Skeletal muscle tissue (tissue), 4 donors: Measurements from ENCODE around the gene SLC6A2. TPM values are rescaled to one million over a fixed set of nuclear protein-coding genes. Genes with fewer than 3 reads are reported as not detected.
A peak's percentile ranks its signal among the peaks of the same experiment; 100 is the strongest.

Source experiments
- H3K27ac ChIP-seq: one replicate; pipeline ENCODE4 v1.7.0; 2013; ENCODE audit warnings: mild to moderate bottlenecking, low read depth, low read length, inconsistent platforms
- H3K27me3 ChIP-seq, 3 donors: one replicate each; pipeline ENCODE4 v1.7.0; 2013; ENCODE audit warnings: low read length in 3 of 3; ENCODE audit not compliant: control insufficient read depth in 3 of 3, insufficient read depth in 3 of 3
- H3K36me3 ChIP-seq, 3 donors: one replicate each; pipeline ENCODE4 v1.7.0; 2013; ENCODE audit warnings: low read length in 3 of 3; ENCODE audit not compliant: control insufficient read depth in 3 of 3, insufficient read depth in 3 of 3
- H3K4me1 ChIP-seq, 3 donors: one replicate each; pipeline ENCODE4 v1.7.0; 2013; ENCODE audit warnings: low read length in 3 of 3, mild to moderate bottlenecking in 3 of 3; ENCODE audit not compliant: control insufficient read depth in 3 of 3, insufficient read depth in 3 of 3
- H3K4me3 ChIP-seq, 3 donors: one replicate each; pipeline ENCODE4 v1.7.0; 2013; ENCODE audit warnings: low read length in 3 of 3
- H3K9ac ChIP-seq, 3 donors: one replicate each; pipeline ENCODE4 v1.7.0; 2013; ENCODE audit warnings: low read length in 3 of 3, mild to moderate bottlenecking in 3 of 3, moderate library complexity in 2 of 3, low read depth in 1 of 3
- H3K9me3 ChIP-seq, 3 donors: one replicate each; pipeline ENCODE4 v1.7.0; 2013; ENCODE audit warnings: low read length in 3 of 3; ENCODE audit not compliant: control insufficient read depth in 3 of 3
- total RNA-seq: library from RNA; depleted of rRNA; stranded (reverse); fragments of >200 nt; gene quantifications from one replicate; pipeline ENCODE4 v1.2.3, GENCODE V29; 2014
- donor health status: Osteomylitis.

The SLC6A2 gene
- total RNA-seq, 1 donor from 2014 or later = 1.0 TPM

DNA sequence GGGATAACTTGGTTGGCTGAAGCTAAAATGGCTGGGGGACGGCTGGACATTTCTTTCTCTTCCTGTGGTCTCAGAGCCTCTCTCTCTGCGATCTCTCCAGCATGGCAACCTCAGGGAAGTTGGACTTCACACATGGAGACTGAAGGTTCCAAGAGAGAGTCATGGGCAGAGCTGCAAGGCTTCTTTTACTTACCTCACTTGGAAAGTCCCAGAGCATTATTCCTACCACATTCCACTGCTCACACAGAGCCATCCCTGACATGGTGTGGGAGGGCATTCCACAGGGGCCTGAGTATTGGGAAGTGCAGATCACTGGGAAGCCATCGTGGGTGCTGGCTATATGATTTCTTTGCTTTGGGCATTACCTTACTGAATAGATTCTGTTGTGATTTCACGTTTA lies 9.8 kb upstream of the SLC6A2 start:
- Histone ChIP-seq H3K27me3 (peaks cover 2 to 13% (median 6%) of the 10 kb centered on the region in 3 donors), H3K4me3 (no peak overlapping the region), H3K9me3 (no peaks in the 10 kb centered on the region), H3K27ac (no peak overlapping the region), H3K9ac (no peak overlapping the region), H3K4me1 (no peaks in the 10 kb centered on the region), H3K36me3 (no peaks in the 10 kb centered on the region)

DNA sequence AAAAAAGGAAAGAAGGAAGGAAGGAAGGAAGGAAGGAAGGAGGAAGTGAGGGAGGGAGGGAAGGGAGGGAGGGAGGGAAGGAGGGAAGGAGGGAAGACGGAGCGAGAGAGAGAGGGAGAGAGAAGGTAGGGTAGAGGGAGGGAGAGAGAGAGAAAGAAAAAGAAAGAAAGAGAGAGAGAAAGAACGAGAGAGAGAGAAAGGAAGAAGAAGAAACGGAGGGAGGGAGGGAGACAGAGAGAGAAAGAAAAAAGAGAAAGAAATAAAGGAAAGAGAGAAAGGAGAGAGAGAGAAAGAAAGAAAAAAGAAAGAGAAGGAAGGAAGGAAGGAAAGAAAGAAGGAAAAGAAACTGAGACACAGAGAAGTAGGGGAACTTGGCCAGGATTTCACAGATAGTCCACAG lies 8.4 kb upstream of the SLC6A2 start:
- Histone ChIP-seq H3K9ac (no peak overlapping the region), H3K4me3 (no peak overlapping the region), H3K36me3 (no peaks in the 10 kb centered on the region), H3K27me3 (peaks cover 9 to 23% (median 14%) of the 10 kb centered on the region in 3 donors), H3K9me3 (no peaks in the 10 kb centered on the region), H3K4me1 (no peaks in the 10 kb centered on the region), H3K27ac (no peak overlapping the region)

DNA sequence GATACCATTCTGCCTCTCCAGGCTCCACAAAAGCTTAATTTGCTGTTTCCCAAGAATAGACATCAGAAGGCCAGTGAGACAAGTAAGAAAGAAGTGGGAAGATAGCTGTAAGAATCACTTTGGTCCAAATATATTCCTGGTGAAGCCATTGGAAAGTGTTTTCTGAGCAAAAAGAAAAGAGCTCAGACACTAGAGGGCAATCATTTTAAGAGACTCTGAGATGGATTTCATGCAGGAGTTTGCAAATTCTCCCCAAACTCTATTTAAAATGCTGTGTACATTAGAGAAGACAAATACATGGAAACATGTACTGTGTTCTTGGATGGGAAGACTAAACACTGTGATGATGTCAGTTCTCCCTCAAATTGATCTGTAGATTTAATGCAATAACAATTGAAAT lies 8.0 kb upstream of the SLC6A2 start:
- H3K4me3 ChIP-seq = no peak overlapping the region
- H3K9ac ChIP-seq = no peak overlapping the region
- H3K36me3 ChIP-seq = no peaks in the 10 kb centered on the region
- H3K27ac ChIP-seq = no peak overlapping the region
- no peaks in the 10 kb centered on the region for H3K4me1 ChIP-seq
- H3K27me3 ChIP-seq = peaks cover 10 to 27% (median 18%) of the 10 kb centered on the region in 3 donors
- H3K9me3 ChIP-seq = no peaks in the 10 kb centered on the region

DNA sequence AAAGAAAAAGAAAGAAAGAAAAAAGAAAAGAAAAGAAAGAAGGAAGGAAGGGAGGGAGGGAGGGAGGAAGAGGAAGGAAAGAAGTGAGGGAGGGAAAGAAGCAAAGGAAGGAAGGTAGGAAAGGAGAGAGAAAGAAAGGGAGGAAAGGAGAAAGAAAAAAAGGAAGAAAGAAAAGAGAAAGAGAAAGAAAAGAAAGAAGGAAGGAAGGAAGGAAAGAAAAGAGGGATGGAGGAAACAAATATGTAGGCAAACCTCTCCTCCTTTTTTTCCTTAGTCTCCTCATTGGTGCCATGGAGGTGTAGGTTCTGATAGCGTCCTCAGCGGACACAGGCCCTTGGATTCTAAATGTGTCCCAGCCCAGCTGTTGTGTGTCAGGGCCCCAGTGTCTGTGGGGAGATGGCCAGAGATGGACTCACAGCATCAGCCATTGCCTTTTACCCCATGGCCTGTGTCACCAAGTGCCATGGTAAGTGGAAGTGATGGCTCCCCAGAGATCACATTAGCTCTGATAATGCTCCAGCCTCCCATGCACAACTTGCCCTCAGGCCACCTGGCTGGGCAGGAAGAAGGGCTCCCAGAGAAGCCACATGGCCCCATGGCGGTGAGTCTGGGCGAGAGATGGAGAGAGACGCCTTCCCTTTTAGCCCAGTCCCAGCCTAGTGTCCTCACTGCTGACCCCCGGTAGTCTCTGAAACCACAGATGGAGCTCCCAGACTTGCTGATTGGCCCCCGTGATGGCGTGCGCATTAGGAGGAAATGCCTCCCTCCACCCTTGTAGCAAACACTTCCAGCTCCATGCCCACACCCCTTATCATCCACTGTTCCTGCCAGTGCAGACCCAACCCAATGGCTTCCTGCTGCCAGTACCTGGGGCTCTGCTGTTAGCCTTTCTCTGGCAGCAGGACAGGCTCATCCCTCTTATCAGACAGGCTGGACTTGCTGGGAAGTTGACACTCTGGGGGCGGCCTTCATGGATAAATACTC lies 3.7 kb upstream of the SLC6A2 start:
- Histone ChIP-seq H3K27ac (no peak overlapping the region), H3K4me1 (peaks cover 6 to 9% (median 9%) of the 10 kb centered on the region in 3 donors), H3K9ac (no peak overlapping the region), H3K4me3 (no peak overlapping the region), H3K27me3 (peaks cover 47 to 62% (median 47%) of the 10 kb centered on the region in 3 donors), H3K36me3 (no peaks in the 10 kb centered on the region), H3K9me3 (no peaks in the 10 kb centered on the region)

DNA sequence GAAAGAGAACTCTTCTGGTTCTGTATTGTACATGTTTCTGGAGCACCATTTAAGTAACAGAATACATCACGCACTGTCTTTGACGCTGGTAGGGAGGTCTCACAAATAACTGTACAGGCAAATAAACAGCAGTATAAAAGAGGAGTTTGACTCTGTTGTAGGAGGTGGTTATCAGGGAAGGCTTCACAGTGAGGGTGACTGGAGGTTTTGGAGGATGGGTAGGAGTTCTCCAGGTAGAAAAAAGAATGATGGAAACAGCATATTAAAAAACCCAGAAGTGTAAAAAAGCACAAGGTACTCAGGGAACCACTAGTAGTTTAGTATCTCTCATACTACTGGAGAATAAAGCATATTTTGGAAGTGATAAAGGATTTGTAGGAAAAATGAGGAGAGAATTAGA lies 2.7 kb upstream of the SLC6A2 start:
- Histone ChIP-seq H3K27me3 (peaks cover 52 to 72% (median 54%) of the 10 kb centered on the region in 3 donors), H3K36me3 (no peaks in the 10 kb centered on the region)

DNA sequence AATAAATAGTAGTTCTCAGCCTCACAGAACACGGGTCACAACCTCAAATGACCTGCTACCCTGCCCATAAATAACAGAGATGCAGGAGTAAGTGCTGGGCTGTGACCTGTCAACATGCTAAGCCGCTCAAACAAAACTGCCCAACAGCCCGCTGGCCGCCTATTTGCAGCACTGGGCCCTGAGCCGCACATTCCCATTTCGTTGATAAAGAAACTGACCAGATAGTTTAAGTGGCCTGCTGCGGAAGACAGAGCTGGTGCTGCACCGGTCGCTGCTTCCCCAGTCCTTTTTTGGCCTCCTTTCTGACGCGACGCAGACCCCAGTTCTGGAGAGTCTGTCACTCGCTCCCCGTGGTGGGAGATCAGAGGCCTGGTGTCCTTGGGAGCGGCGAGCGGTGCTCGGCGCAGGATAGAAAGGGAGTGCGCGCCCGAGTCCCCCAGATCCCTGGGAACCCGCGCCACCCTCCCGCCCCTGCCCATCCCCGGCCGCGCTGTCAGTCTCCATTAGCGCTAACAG lies 349 bp upstream of the SLC6A2 start:
- no peaks in the 10 kb centered on the region for H3K36me3 ChIP-seq
- no peaks in the 10 kb centered on the region for H3K9me3 ChIP-seq
- peaks cover 6 to 9% (median 9%) of the 10 kb centered on the region in 3 donors for H3K4me1 ChIP-seq
- peaks cover 52 to 73% (median 54%) of the 10 kb centered on the region in 3 donors for H3K27me3 ChIP-seq
- H3K9ac ChIP-seq = no peak overlapping the region
- peak overlapping the region in 1 of 3 donors; percentile 29 for H3K4me3 ChIP-seq
- H3K27ac ChIP-seq = no peak overlapping the region

More for the DNA sequence above, 2.7 kb upstream of the SLC6A2 start:
- no peak overlapping the region for H3K4me3 ChIP-seq
- no peaks in the 10 kb centered on the region for H3K9me3 ChIP-seq
- H3K27ac ChIP-seq = no peak overlapping the region
- H3K4me1 ChIP-seq = peaks cover 6 to 9% (median 9%) of the 10 kb centered on the region in 3 donors
- H3K9ac ChIP-seq = no peak overlapping the region

DNA sequence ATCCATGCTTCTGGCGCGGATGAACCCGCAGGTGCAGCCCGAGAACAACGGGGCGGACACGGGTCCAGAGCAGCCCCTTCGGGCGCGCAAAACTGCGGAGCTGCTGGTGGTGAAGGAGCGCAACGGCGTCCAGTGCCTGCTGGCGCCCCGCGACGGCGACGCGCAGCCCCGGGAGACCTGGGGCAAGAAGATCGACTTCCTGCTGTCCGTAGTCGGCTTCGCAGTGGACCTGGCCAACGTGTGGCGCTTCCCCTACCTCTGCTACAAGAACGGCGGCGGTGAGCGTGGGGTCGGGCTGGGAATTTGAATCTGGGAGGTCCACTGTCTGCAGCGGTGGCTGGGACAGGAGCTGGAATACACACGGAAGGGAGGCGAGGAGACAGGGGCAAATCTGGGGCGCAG lies 904 bp downstream of the SLC6A2 start:
- H3K4me3 ChIP-seq = peak overlapping the region in 1 of 3 donors; percentile 29

DNA sequence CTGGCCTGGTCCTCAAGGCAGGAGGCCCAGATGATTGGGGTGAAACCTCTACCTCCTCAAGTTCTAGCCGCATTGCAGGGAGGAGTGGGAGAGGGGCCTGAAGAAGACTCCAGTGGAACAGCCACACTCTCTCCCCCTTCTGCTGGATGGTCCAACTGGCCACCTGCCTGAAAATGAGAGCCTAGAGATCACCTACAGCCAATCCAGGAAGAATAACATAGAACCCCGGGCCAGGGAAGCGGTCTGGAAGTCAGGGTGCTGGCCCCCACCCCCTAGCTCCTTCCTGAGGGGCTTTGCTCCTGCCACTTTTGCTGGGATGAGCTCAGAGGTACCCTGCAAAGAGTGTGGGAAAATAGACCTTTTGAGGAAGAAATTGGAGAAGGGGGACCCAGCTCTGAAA lies 1.8 kb downstream of the SLC6A2 start:
- H3K4me1 ChIP-seq = peaks cover 6 to 12% (median 9%) of the 10 kb centered on the region in 3 donors
- H3K27ac ChIP-seq = no peak overlapping the region
- H3K27me3 ChIP-seq = peaks cover 40 to 60% (median 44%) of the 10 kb centered on the region in 3 donors
- H3K4me3 ChIP-seq = no peak overlapping the region
- H3K9ac ChIP-seq = no peak overlapping the region
- no peaks in the 10 kb centered on the region for H3K36me3 ChIP-seq
- H3K9me3 ChIP-seq = no peaks in the 10 kb centered on the region

More for the DNA sequence above, 904 bp downstream of the SLC6A2 start:
- peaks cover 6 to 9% (median 9%) of the 10 kb centered on the region in 3 donors for H3K4me1 ChIP-seq
- H3K27me3 ChIP-seq = peaks cover 47 to 68% (median 49%) of the 10 kb centered on the region in 3 donors
- H3K36me3 ChIP-seq = no peaks in the 10 kb centered on the region
- no peak overlapping the region for H3K27ac ChIP-seq
- H3K9me3 ChIP-seq = no peaks in the 10 kb centered on the region
- no peak overlapping the region for H3K9ac ChIP-seq

DNA sequence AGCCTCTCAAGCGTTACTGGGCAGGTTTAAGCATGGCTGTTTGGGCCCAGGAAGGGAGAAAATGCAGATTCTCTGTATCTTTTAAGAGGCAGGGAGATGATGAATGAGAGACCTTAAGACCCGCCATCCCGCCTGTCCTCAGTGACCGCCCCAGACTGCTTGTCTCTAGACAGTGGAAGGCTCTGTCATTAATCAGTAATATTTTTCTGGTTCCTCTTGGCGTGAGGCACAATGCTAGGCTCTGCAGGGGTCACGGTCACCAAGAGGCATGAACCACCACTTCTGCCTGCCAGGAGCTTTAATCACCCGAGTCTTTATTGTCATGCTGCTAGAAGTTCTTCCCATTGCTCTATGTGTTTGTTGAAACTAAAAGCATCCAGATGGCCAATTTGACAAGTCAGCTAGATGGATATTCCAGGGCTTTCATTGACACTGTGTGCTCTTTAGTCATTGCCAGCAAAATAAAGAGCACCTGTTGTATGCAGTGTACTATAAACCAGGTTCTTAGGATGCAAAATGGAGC lies 3.2 kb downstream of the SLC6A2 start:
- Histone ChIP-seq H3K4me3 (no peak overlapping the region), H3K4me1 (peaks cover 6 to 12% (median 9%) of the 10 kb centered on the region in 3 donors), H3K9me3 (peaks cover 0 to 3% (median 0%) of the 10 kb centered on the region in 3 donors), H3K36me3 (no peaks in the 10 kb centered on the region), H3K9ac (no peak overlapping the region), H3K27me3 (peaks cover 34 to 47% (median 35%) of the 10 kb centered on the region in 3 donors), H3K27ac (no peak overlapping the region)
